Heart left ventricle (tissue), 16 donors: ENCODE measurements around the gene PRDM15. TPM values are rescaled to one million over a fixed set of nuclear protein-coding genes. Genes with fewer than 3 reads are reported as not detected.

Experiments used
- ATAC-seq, 4 donors: fragments of 200-7000 bp; cut with Tn5 transposase; one replicate each; pipeline ENCODE4 v1.9.1; 2020 to 2022; ENCODE audit warnings: moderate library complexity in 4 of 4, mild to moderate bottlenecking in 3 of 4, moderate number of reproducible peaks in 1 of 4
- DNase-seq, 5 donors: peaks; one replicate each; pipeline ENCODE4 v3.0.0-alpha.2; 2020
- H3K27ac ChIP-seq, 12 donors: fragments of 200-600 bp; sonication (generic) in 4 of 12; one replicate each; pipeline versions ENCODE4 v1.5.0 to v1.8.0; 2016 to 2022; ENCODE audit warnings: mild to moderate bottlenecking in 2 of 12
- H3K27me3 ChIP-seq, 9 donors: fragments of 200-600 bp; sonication (generic) in 2 of 9; one replicate each; pipeline versions ENCODE4 v1.5.1 to v1.8.0; 2016 to 2022; ENCODE audit warnings: mild to moderate bottlenecking in 3 of 9
- H3K36me3 ChIP-seq, 9 donors: fragments of 200-600 bp; sonication (generic) in 2 of 9; one replicate each; pipeline versions ENCODE4 v1.5.0 to v1.8.0; 2018 to 2022; ENCODE audit warnings: mild to moderate bottlenecking in 2 of 9
- H3K4me1 ChIP-seq, 12 donors: fragments of 200-600 bp; sonication (generic) in 4 of 12; one replicate each; pipeline versions ENCODE4 v1.5.0 to v1.8.0; 2016 to 2022; ENCODE audit warnings: mild to moderate bottlenecking in 3 of 12
- H3K4me3 ChIP-seq, 12 donors: fragments of 200-600 bp; sonication (generic) in 4 of 12; one replicate each; pipeline versions ENCODE4 v1.5.0 to v1.8.0; 2017 to 2022; ENCODE audit warnings: mild to moderate bottlenecking in 9 of 12, moderate library complexity in 4 of 12
- H3K9me3 ChIP-seq, 12 donors: fragments of 200-600 bp; sonication (generic) in 4 of 12; one replicate each; pipeline versions ENCODE4 v1.5.0 to v1.8.0; 2016 to 2022; ENCODE audit warnings: mild to moderate bottlenecking in 1 of 12
- POLR2A ChIP-seq, 2 donors: fragments of 450-650 bp; IDR thresholded peaks; one replicate each; pipeline ENCODE4 v1.6.1; 2017; ENCODE audit warnings: antibody characterized with exemption in 2 of 2, mild to moderate bottlenecking in 2 of 2, moderate library complexity in 2 of 2
- WGBS, 4 donors: extraction: QIAGEN DNeasy Blood & Tissue Kit in 2 of 4; methylation state at CpG; one replicate each; pipeline versions ENCODE4 v1.1.5 to v1.1.7; 2013 to 2018; 5-methylcytosine and 5-hydroxymethylcytosine counted together
- intact Hi-C, 10 donors: fragments of 100-400 bp; cut with DNase I; formaldehyde crosslinking; loops; one replicate each; pipeline versions ENCODE4 v1.11.1 to v1.14.2; 2022
- polyA plus RNA-seq, 2 donors: library from polyadenylated mRNA; stranded (reverse); fragments of 200-250 nt; gene quantifications; one replicate each; pipeline ENCODE4 v1.2.3, GENCODE V29; 2013
- total RNA-seq, 9 donors: library from RNA; depleted of rRNA in 2 of 9; stranded (reverse); fragments of >200 nt in 2 of 9; fragmentation: NEBNext Ultra II Directional in 3 of 9; extraction: Animal tissue kit (Norgen Biotek cat#: 25700) in 3 of 9; gene quantifications; one replicate each; pipeline versions ENCODE4 v1.1.0 to v1.2.4, GENCODE V29; 2016 to 2023
- TF ChIP-seq, protein P1 (sequence below), 12 donors: fragments of 200-600 bp; sonication (generic) in 4 of 12; IDR thresholded peaks; one replicate each; pipeline versions ENCODE4 v1.5.0 to v1.8.0; 2018 to 2022; ENCODE audit warnings: antibody characterized with exemption in 12 of 12, mild to moderate bottlenecking in 5 of 12
- donor health status: ischemic (EF 13 %, LVEDD 7.1; RV severe dilation, severe dysfunction).
- donor health status: healthy with polysubstance abuse.
- donor health status: DM: no; HTN: yes; CAD: no.
- donor health status: DM: no; HTN: no; CAD: no.
- donor health status: ischemic (EF 25% LVEDD 6.9; RV normal size, moderate dysfunction).
- donor health status: ischemic (EF 25% LVEDD 5.7; RV mildly dilated, moderate dysfunction).
- donor health status: healthy.
- donor health status: DM: yes; HTN: yes; CAD: no.
- donor health status: ischemic (EF 35%, LVEDD 5.7; RV mildly dilated, moderate dysfunction).
- donor health status: nonischemic (EF 11% LVEDD 7.7; RV severe dilation, severe dysfunction).
- donor health status: DM: yes; HTN: yes; CAD: no.
- donor health status: PGD.
- donor health status: ischemic (EF 29% LVEDD 5.4; RV normal size, mild dysfunction).
- donor health status: nonischemic (EF 23%, LVEDD 6.1; RV moderate dilation, normal function).

PRDM15 gene
- total and polyA plus RNA-seq, 11 donors: 2.1 to 6.3 (median 2.7) TPM

- DNase-seq (no peak), ATAC-seq (no peak)
- Histone ChIP-seq H3K27ac (no peak overlapping the region), H3K9me3 (no peaks in the 10 kb centered on the region), H3K27me3 (no peaks in the 10 kb centered on the region), H3K4me1 (peaks cover 0 to 3% (median 0%) of the 10 kb centered on the region in 12 donors), H3K4me3 (no peak overlapping the region), H3K36me3 (peaks cover 0 to 40% (median 17%) of the 10 kb centered on the region in 9 donors)
- TF ChIP-seq, protein P1, sequence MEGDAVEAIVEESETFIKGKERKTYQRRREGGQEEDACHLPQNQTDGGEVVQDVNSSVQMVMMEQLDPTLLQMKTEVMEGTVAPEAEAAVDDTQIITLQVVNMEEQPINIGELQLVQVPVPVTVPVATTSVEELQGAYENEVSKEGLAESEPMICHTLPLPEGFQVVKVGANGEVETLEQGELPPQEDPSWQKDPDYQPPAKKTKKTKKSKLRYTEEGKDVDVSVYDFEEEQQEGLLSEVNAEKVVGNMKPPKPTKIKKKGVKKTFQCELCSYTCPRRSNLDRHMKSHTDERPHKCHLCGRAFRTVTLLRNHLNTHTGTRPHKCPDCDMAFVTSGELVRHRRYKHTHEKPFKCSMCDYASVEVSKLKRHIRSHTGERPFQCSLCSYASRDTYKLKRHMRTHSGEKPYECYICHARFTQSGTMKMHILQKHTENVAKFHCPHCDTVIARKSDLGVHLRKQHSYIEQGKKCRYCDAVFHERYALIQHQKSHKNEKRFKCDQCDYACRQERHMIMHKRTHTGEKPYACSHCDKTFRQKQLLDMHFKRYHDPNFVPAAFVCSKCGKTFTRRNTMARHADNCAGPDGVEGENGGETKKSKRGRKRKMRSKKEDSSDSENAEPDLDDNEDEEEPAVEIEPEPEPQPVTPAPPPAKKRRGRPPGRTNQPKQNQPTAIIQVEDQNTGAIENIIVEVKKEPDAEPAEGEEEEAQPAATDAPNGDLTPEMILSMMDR (IDR thresholded peaks at IDR 0.05): no peak
- no peak for TF ChIP-seq POLR2A (IDR thresholded peaks at IDR 0.05)
- WGBS, 4 donors: 85 to 88% (median 86%) methylated on average over 30 to 32 of the region's 32 CpGs
- intact Hi-C loops: no loop called here
Observed at GRCh38 chr21:41821756-41822431, 57.2 kb downstream of the PRDM15 start.

- H3K4me3 ChIP-seq: no peak overlapping the region
- H3K36me3 ChIP-seq: peaks cover 0 to 34% (median 10%) of the 10 kb centered on the region in 9 donors
- ATAC-seq: no peak
- H3K4me1 ChIP-seq: peaks cover 0 to 9% (median 0%) of the 10 kb centered on the region in 12 donors
- H3K27ac ChIP-seq: no peak overlapping the region
- H3K9me3 ChIP-seq: no peaks in the 10 kb centered on the region
- WGBS, 4 donors: 88 to 95% (median 91%) methylated on average over 16 to 21 of the region's 21 CpGs
- intact Hi-C loops: no loop called here
- no peaks in the 10 kb centered on the region for H3K27me3 ChIP-seq
- no peak for TF ChIP-seq POLR2A (IDR thresholded peaks at IDR 0.05)
- DNase-seq: no peak
Observed at GRCh38 chr21:41821081-41821755, 57.9 kb downstream of the PRDM15 start.

DNA sequence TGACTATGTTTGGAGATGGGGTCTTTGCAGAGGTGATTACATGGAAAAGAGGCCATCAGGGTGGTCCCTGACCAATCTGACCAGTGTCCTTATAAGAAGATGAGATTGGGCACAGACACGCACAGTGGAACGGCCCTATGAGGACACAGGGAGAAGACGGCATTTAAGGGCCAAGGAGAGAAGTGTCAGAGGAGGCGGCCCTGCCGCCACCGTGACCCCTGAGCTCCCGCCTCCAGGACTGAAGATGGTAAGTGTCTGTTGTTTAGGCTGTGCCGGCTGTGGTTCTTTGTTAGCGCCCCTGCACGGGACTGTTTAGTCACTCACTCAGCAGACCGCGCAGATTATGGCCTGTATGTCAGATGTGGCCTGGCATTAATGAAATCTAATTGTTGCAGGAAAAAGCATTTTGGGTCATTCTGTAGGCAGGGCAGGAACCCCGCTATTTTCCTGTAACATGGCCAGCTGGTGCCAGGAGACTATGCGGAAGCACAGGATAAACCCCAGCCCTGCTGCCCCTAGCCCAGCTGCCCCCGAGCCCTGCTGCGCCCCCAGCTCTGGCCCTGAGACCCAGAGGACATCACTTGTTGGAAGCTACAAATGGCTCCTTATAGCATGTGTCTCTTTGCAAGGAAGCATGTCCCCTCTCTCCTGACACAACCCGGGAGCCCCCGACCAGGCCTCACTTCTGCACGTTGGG lies 58.6 kb downstream of the PRDM15 start:
- intact Hi-C loops: no loop called here
- peaks cover 0 to 9% (median 0%) of the 10 kb centered on the region in 12 donors for H3K4me1 ChIP-seq
- DNase-seq (no peak), ATAC-seq (no peak)
- H3K36me3 ChIP-seq: peaks cover 0 to 34% (median 5%) of the 10 kb centered on the region in 9 donors
- no peak for TF ChIP-seq POLR2A (IDR thresholded peaks at IDR 0.05)
- TF ChIP-seq, protein P1 (IDR thresholded peaks at IDR 0.05): no peak
- no peaks in the 10 kb centered on the region for H3K9me3 ChIP-seq
- 94 to 97% (median 94%) methylated on average over 17 to 19 of the region's 19 CpGs for WGBS, 4 donors
- H3K4me3 ChIP-seq: no peak overlapping the region
- no peak overlapping the region for H3K27ac ChIP-seq
- no peaks in the 10 kb centered on the region for H3K27me3 ChIP-seq

- no peak for ATAC-seq
- H3K9me3 ChIP-seq: no peaks in the 10 kb centered on the region
- 90 to 96% (median 93%) methylated on average over 19 of the region's 19 CpGs for WGBS, 4 donors
- DNase-seq: no peak
- no peak overlapping the region for H3K4me3 ChIP-seq
- H3K36me3 ChIP-seq: peaks cover 0 to 34% (median 9%) of the 10 kb centered on the region in 9 donors
- TF ChIP-seq, protein P1 (IDR thresholded peaks at IDR 0.05): no peak
- TF ChIP-seq POLR2A (IDR thresholded peaks at IDR 0.05): no peak
- no peak overlapping the region for H3K27ac ChIP-seq
- H3K27me3 ChIP-seq: no peaks in the 10 kb centered on the region
- peaks cover 0 to 9% (median 0%) of the 10 kb centered on the region in 12 donors for H3K4me1 ChIP-seq
- intact Hi-C loops: loop anchor here in 1 of 10 donors (5.0 kb wide), 1 partner anchor 208 kb away; no protein-coding TSS in a partner anchor
Observed at GRCh38 chr21:41819856-41820281, 59.3 kb downstream of the PRDM15 start.
